HG03354 (cell line): ENCODE data around the gene RPL9.
"Not testable (repeated sequence)": the region's sequence is repeated elsewhere in the genome, so short reads cannot be mapped to it uniquely, and the experiment has no call there.

Experiments used
- ATAC-seq: cut with Tn5 transposase; IDR thresholded peaks from one replicate; pipeline ENCODE4 v1.9.1; 2021; ENCODE audit warnings: mild to moderate bottlenecking; ENCODE audit not compliant: unreplicated experiment, poor library complexity, severe bottlenecking

Gene RPL9

DNA sequence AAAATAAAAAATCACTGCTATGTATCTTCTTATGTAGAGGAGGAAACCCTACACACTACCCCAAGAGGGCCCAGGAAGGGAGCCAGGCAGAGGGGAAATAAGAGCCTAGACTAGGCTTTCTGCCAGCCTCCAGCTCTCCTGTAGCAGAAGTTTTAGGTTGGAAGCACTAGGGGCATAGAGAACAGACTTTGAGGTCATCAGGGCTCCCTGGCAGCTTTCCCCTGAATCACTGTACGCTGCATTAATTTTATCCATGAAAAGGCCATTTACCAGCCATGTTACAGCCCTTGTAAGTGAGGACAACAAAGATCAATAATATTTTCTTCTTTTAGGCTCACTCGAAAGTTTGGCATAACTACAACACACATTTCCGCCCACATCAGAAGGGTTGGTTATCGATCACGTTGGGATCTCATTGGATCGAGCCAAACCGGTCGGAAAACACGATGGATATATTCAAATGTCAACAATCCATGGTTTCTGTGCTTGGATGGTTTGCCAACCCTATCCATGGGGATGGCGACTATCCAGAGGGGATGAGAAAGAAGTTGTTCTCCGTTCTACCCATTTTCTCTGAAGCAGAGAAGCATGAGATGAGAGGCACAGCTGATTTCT, 24.7 kb downstream of the RPL9 start:
- ATAC-seq = no peak

DNA sequence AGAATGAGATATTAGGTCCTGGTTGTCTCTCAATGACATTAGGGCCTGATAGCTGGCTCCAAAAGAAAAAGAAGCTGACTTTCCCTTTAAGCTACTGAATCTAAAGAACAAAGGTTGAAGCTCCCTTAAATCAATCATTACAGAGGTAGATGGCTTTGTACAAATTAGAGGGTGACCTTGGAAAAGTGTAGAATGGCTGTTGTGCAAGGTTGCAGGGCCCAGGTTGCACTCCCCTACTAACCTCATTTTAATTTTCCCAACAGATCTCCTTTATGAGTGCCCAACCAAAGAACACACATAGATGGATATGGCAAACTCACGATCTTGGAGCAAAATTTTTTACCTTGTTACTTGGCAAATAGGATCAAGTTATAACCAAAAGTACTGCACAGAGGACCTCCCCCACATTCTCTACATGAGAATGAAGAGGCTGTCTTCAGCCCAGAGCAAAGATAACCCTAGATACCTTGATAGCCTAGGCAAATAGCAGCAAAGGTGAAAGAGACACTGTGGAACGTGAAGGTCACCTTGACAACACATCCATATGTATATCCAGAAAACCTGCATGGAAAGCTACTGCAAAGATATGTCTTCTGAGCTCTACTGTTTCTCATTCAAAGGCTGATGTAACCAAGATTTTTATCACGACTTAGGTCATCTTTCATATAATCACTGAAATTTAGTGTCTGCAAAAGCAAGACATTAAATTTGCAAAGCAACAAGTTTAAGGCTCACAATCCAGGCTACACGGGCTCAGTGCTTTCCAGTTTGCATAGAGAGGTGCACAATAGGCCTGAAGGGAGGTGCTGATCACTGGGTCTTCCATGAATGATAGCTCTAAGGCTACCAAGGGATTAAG, 29.0 kb downstream of the RPL9 start:
- ATAC-seq = no peak

DNA sequence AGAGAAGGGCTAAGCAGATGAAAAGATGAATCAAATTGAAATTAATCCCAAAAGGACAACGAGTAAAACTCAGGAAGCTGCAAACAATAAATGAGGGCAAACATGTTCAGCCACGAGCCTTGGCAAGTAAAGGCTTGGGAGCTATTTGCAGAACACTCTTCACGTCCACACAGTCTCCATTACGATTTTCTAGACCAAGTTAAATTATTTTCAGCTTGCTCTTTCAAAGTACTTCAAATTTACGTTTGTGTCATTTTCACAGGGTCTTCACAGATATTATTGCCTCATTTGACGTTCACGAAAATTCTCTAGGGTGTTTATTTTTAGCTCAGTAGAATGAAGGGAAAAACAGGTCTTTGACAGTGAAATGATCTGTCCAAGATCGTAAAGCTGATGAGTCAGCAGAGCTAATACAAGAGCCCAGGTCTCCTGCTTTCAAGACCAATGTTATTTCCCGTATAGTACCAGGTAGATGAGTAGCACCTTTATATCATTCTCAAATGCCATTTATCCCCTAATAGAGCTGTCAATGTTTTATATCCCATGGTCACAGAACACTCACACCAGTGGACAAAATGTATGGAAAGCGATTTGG, 31.1 kb downstream of the RPL9 start:
- no peak for ATAC-seq

DNA sequence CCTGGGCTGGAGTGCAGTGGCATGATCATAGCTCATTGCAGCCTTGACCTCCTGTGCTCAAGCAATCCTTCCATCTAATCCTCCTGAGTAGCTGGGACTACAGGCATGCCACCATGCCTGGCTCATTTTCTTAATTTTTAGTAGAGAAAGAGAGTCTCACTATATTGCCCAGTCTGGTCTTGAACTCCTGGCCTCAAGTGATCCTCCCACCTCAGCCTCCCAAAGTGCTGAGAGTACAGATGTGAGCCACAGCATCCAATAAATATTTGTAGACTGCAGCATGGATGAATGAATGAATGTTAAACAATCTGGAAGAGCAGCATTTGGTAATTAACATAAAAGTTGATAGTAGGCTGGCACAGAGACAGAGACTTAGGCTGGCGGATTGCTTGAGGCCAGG, 32.0 kb downstream of the RPL9 start:
- ATAC-seq = no peak

DNA sequence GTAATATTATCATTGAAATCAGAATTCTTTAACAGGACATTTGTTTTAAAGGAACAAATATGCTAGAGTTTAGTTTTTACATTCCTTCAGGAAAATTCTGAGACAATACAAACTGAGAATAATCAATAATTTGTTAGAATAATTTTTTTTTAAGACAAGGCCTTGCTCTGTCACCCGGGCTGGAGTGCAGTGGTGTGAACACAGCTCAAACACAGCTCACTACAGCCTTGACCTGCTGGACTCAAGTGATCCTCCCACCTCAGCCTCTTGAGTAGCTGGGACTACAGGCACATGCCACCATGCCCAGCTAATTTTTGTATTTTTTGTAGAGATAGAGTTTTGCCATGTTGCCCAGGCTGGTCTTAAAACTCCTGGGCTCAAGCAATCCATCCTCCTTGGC, 33.4 kb downstream of the RPL9 start:
- not testable (repeated sequence) for ATAC-seq

DNA sequence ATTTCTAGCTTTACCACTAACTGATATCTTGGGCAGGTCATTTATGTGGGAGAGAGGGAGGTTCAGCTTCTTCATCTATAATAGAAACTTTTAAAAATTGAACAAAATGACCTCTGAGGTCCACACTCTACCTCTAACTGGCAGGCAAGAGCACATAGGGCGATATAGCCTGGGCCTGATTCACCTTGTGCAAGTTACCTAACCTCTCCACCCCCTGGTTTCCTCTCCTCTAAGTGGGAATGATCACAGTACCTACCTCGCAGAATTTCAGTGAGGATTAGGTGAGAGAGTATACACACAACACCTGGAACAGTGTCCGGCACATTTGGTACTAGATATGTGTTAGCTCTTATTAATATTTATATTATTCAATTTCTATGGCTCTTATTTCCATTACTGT, 36.5 kb downstream of the RPL9 start:
- ATAC-seq = no peak

DNA sequence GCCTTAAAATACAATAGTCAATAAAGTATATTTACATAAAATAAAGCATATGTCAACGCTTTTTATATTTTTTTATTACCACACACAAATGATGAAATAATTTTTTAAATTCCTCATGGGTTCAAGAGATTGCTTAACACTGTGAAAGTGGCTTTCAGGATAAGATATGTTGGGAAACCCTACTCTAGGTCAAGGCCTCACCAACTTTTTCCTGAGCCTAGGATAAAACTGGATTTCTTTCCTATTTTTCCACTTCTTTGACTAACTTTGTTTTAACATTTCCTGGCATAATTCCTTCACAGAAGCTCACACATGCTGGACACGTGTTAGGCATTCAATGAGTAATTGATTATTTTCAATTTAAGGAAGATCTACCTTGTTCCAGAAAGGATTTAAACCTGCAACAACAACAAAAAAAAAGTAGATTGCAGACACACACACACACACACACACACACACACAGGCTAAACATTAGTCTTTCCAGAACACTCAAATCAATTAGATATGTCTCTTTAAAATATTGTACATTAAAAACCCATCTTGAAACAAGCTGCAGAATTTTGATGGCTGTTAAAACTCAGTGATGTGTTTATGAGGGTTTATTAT, 42.9 kb downstream of the RPL9 start:
- ATAC-seq = no peak

DNA sequence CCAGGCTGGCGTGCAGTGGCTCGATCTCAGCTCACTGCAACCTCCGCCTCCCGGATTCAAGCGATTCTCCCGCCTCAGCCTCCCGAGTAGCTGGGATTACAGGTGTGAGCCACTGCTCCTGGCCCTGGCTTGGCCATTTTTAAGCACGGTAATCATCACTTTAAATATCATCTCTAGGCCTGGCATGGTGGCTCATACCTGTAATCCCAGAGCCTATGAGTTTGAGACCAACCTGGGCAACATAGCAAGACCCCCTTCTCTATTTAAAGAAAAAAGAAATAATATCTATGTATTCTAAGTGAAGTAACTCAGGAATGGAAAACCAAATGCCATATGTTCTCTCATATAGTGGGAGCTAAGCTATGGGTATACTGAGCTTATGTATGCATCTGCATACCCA, 47.2 kb downstream of the RPL9 start:
- not testable (repeated sequence) for ATAC-seq

DNA sequence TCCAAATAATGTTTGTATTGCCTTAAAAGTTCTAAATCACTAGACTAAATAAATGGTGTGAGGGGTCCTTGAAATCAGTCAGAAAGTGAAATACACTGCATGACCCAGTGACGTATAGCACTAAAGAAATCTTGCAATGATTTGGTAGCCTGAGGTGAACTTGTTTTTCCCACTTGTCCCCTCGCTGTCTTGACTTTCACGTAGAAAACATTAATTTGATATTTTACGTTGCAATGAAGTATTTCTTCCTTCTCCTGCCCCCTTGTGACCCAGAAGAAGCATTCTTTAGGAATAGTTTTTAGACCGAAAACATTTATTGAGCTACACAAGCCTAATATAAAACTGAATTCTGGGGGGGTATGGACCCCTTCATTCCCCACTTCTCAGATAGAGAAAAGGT, 48.3 kb downstream of the RPL9 start:
- no peak for ATAC-seq

DNA sequence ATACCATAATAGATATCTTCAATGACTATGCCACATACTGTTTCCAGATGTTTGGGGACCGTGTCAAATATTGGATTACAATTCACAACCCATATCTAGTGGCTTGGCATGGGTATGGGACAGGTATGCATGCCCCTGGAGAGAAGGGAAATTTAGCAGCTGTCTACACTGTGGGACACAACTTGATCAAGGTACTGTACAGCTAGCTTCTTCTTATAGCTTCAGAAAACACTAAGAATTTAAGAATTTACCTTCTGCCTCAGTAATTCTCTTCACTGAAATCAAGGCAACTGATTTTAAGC, 51.2 kb downstream of the RPL9 start:
- no peak for ATAC-seq

DNA sequence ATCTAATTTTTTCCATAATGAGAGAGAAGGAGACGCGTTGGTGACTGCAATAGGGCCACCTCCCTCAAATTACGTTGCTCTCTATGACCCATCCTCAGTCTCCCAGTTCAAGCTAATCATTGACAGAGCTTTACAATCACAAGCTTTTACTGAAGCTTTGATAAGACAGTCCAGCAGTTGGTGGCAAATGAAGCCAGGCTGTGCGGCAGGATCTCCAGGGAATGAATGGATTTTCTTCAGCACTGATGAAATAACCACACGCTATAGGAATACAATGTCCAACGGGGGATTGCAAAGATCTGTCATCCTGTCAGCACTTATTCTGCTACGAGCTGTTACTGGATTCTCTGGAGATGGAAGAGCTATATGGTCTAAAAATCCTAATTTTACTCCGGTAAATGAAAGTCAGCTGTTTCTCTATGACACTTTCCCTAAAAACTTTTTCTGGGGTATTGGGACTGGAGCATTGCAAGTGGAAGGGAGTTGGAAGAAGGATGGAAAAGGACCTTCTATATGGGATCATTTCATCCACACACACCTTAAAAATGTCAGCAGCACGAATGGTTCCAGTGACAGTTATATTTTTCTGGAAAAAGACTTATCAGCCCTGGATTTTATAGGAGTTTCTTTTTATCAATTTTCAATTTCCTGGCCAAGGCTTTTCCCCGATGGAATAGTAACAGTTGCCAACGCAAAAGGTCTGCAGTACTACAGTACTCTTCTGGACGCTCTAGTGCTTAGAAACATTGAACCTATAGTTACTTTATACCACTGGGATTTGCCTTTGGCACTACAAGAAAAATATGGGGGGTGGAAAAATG, 51.7 kb downstream of the RPL9 start, which contains the start of gene KLB:
Gene KLB (plus strand): TSS at position 168 of the 821 bp plus-strand sequence. CDS start 20 bp downstream, at position 188.
- ATAC-seq = no peak
